Left lung (tissue), 10 donors: ENCODE results near the gene ALOX12B. TPM values are rescaled to one million over a fixed set of nuclear protein-coding genes. Genes with fewer than 3 reads are reported as not detected.
"Not testable (repeated sequence)": the region's sequence is repeated elsewhere in the genome, so short reads cannot be mapped to it uniquely, and the experiment has no call there.

Experiments
- ATAC-seq: fragments of 200-7000 bp; cut with Tn5 transposase; one replicate; pipeline ENCODE4 v1.9.1; 2020; ENCODE audit warnings: moderate library complexity
- DNase-seq, 4 donors: peaks; one replicate each; pipeline ENCODE4 v3.0.0-alpha.2; 2013 to 2020
- H3K27ac ChIP-seq, 2 donors: fragments of 200-600 bp; sonication (generic) in 1 of 2; one replicate each; pipeline versions ENCODE4 v1.5.0 to v1.8.0; 2020 to 2021
- H3K27me3 ChIP-seq, 2 donors: fragments of 200-600 bp; sonication (generic) in 1 of 2; one replicate each; pipeline versions ENCODE4 v1.5.0 to v1.8.0; 2020 to 2021
- H3K36me3 ChIP-seq, 2 donors: fragments of 200-600 bp; sonication (generic) in 1 of 2; one replicate each; pipeline versions ENCODE4 v1.5.0 to v1.8.0; 2020 to 2021
- H3K4me1 ChIP-seq, 2 donors: fragments of 200-600 bp; one replicate each; pipeline ENCODE4 v1.8.0; 2021
- H3K4me3 ChIP-seq, 2 donors: fragments of 200-600 bp; sonication (generic) in 1 of 2; one replicate each; pipeline versions ENCODE4 v1.5.0 to v1.8.0; 2020 to 2021; ENCODE audit warnings: mild to moderate bottlenecking in 1 of 2
- H3K9me3 ChIP-seq, 2 donors: fragments of 200-600 bp; sonication (generic) in 1 of 2; one replicate each; pipeline versions ENCODE4 v1.5.0 to v1.8.0; 2020 to 2021
- CTCF ChIP-seq, 2 donors: fragments of 200-600 bp; sonication (generic) in 1 of 2; IDR thresholded peaks; one replicate each; pipeline versions ENCODE4 v1.5.0 to v1.8.0; 2021; ENCODE audit warnings: antibody characterized with exemption in 2 of 2
- intact Hi-C, 2 donors: fragments of 100-400 bp; cut with DNase I; formaldehyde crosslinking; loops; one replicate each; pipeline versions ENCODE4 v1.11.2 to v1.14.2; 2022
- microRNA-seq, 2 donors: library from miRNA; unstranded; fragments of <30 nt; microRNA quantifications; one replicate each; pipeline ENCODE4, GENCODE V29; 2019
- polyA plus RNA-seq, 6 donors: library from polyadenylated mRNA; unstranded; fragments of 120-200 nt; gene quantifications; one replicate each; pipeline ENCODE4 v1.2.1, GENCODE V29; 2013; ENCODE audit not compliant: insufficient read length in 6 of 6
- total RNA-seq, 2 donors: library from RNA; stranded (reverse); fragmentation: NEBNext Ultra II Directional; extraction: Animal tissue kit (Norgen Biotek cat#: 25700); gene quantifications; one replicate each; pipeline ENCODE4 v1.2.1, GENCODE V29; 2021
- donor health status: DM: no; HTN: yes; CAD: no.
- donor health status: DM: no; HTN: no; CAD: no.

The ALOX12B gene
- total and polyA plus RNA-seq, 8 donors: 0.20 to 0.32 (median 0.31) TPM; not detected in 3

DNA sequence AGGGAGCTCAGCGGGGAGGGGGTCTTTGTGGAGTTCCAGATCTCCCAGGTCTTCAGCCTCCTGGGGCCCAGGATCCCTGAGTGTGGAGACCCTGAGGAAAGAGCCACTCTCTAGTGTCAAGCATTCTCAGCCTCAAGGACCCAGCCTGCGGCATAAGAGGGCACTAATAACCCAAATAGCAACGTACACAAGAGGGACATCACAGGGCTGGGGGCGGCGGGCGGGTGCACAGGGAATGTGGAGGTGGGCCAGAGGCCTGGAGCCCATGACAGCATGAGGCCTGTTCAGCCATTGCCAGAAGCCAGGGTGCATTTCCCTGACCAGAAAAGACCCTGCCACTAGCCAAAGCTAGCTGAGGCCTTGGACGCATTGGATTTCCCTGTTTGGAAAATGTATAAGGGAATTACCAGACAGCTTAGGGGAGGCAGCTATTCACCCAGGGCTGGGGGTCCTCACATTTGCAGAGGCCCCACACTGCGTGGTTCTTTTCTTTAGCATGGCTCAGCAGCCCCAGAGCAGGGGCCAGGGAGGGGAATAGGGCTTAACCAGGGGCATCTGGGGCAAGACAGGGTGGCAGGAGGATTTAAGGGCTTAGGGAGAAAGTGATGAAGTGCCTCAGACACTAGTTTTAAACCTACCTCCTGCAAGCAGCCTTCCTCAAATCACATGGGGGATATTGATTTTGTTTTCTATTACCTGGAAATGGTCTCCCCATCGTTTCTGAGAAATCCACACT lies 62.2 kb downstream of the ALOX12B start:
- no peak overlapping the region for H3K27ac ChIP-seq
- peaks cover 0 to 31% of the 10 kb centered on the region in 2 donors for H3K4me1 ChIP-seq
- TF ChIP-seq CTCF (IDR thresholded peaks at IDR 0.05): no peak
- no peaks in the 10 kb centered on the region for H3K36me3 ChIP-seq
- H3K9me3 ChIP-seq: no peaks in the 10 kb centered on the region
- intact Hi-C loops: no loop called here
- ATAC-seq (peak; percentile 37), DNase-seq (no peak)
- peaks cover 0 to 27% of the 10 kb centered on the region in 2 donors for H3K27me3 ChIP-seq
- no peak overlapping the region for H3K4me3 ChIP-seq

DNA sequence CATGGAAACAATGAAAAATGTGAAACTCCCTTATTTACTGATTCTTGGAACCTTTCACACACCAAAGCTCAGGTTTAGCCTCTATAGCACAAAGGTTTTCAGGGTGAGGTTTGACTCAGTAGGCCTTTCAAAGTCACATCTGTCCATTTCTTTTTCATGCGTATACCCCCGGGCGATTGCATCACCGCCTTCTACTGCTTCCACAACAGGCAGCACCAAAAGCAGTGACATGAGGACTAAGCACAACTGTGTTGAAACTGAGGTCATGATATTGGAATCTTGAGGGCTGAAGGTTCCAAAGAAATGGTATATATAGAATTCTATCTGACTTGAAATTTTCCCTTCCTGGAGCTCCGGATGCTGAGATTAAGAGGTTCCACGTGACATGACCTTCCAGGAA lies 63.4 kb downstream of the ALOX12B start:
- H3K36me3 ChIP-seq, H3K9me3 ChIP-seq, DNase-seq, H3K4me3 ChIP-seq, ATAC-seq, intact Hi-C loops: not testable (repeated sequence)
- Histone ChIP-seq H3K27ac (peak overlapping the region in 1 of 2 donors; percentile 60), H3K4me1 (peaks cover 7 to 43% of the 10 kb centered on the region in 2 donors), H3K27me3 (peaks cover 0 to 22% of the 10 kb centered on the region in 2 donors)

Small RNAs within 50 kb of the gene (microRNA-seq; reads per million reads assigned to microRNA genes)
- gene MIR4314: 0 reads per million in 2 donors

Other genes with a start within 250 kb of the ALOX12B start
- gene TMEM88, start 232.7 kb downstream of the ALOX12B start, total RNA-seq: 1 to 10 TPM; 5.7 to 6.5 TPM
- gene TMEM88, start 232.7 kb downstream of the ALOX12B start, polyA plus RNA-seq: 10 to 100 TPM; 10.4 to 25.5 (median 18.3) TPM
- gene NAA38, start 230.2 kb downstream of the ALOX12B start, total RNA-seq: 10 to 100 TPM; 60.5 to 72.6 TPM
- gene NAA38, start 230.2 kb downstream of the ALOX12B start, polyA plus RNA-seq: 10 to 100 TPM; 56.3 to 95.7 (median 76.9) TPM
- 10 to 100 TPM in 1 of 2 donors, 1 to 10 TPM in 1; 9.8 to 12.3 TPM for gene CYB5D1, start 229.7 kb downstream of the ALOX12B start, total RNA-seq
- gene CYB5D1, start 229.7 kb downstream of the ALOX12B start, polyA plus RNA-seq: 10 to 100 TPM; 14.6 to 25.8 (median 20.9) TPM
- gene CHD3, start 198.9 kb downstream of the ALOX12B start, total RNA-seq: 100 to 1,000 TPM in 1 of 2 donors, 10 to 100 TPM in 1; 95.3 to 118 TPM
- 100 to 1,000 TPM; 194 to 222 (median 205) TPM for gene CHD3, start 198.9 kb downstream of the ALOX12B start, polyA plus RNA-seq
- gene RNF227, start 171.4 kb downstream of the ALOX12B start, total RNA-seq: 1 to 10 TPM; 4.5 to 5.1 TPM
- gene RNF227, start 171.4 kb downstream of the ALOX12B start, polyA plus RNA-seq: 1 to 10 TPM; 2.8 to 3.4 (median 3.2) TPM
- gene KCNAB3, start 157.9 kb downstream of the ALOX12B start, total RNA-seq: 1 to 10 TPM; 2.5 to 3.5 TPM
- 10 to 100 TPM in 5 of 6 donors, 1 to 10 TPM in 1; 9.4 to 12.7 (median 11.5) TPM for gene KCNAB3, start 157.9 kb downstream of the ALOX12B start, polyA plus RNA-seq
- 100 to 1,000 TPM; 141 to 181 TPM for gene TRAPPC1, start 155.8 kb downstream of the ALOX12B start, total RNA-seq
- gene TRAPPC1, start 155.8 kb downstream of the ALOX12B start, polyA plus RNA-seq: 100 to 1,000 TPM; 123 to 151 (median 139) TPM
- gene CNTROB, start 155.5 kb downstream of the ALOX12B start, total RNA-seq: 10 to 100 TPM; 38.2 to 50.1 TPM
- 10 to 100 TPM; 77.9 to 87.5 (median 83.6) TPM for gene CNTROB, start 155.5 kb downstream of the ALOX12B start, polyA plus RNA-seq
- 1 to 10 TPM; 1.1 to 3.4 TPM for gene GUCY2D, start 85.1 kb downstream of the ALOX12B start, total RNA-seq
- gene GUCY2D, start 85.1 kb downstream of the ALOX12B start, polyA plus RNA-seq: under 1 TPM in 2 of 6 donors, not detected in 4; 0.13 to 0.34 TPM
- 100 to 1,000 TPM in 1 of 2 donors, 10 to 100 TPM in 1; 52.5 to 112 TPM for gene ALOX15B, start 48.7 kb downstream of the ALOX12B start, total RNA-seq
- gene ALOX15B, start 48.7 kb downstream of the ALOX12B start, polyA plus RNA-seq: under 1 TPM; 0.38 to 0.60 (median 0.45) TPM
- under 1 TPM; 0.23 to 0.55 TPM for gene ALOXE3, start 30.8 kb upstream of the ALOX12B start, total RNA-seq
- gene ALOXE3, start 30.8 kb upstream of the ALOX12B start, polyA plus RNA-seq: under 1 TPM in 2 of 6 donors, not detected in 4; 0.05 to 0.06 TPM
- gene HES7, start 36.4 kb upstream of the ALOX12B start, total RNA-seq: under 1 TPM in 1 of 2 donors, not detected in 1; 0.52 TPM
- under 1 TPM in 2 of 6 donors, not detected in 4; 0.10 to 0.20 TPM for gene HES7, start 36.4 kb upstream of the ALOX12B start, polyA plus RNA-seq
- 100 to 1,000 TPM; 101 to 111 TPM for gene PER1, start 64.7 kb upstream of the ALOX12B start, total RNA-seq
- gene PER1, start 64.7 kb upstream of the ALOX12B start, polyA plus RNA-seq: 10 to 100 TPM; 28.0 to 84.0 (median 41.4) TPM
- 10 to 100 TPM; 48.3 to 48.9 TPM for gene VAMP2, start 75.2 kb upstream of the ALOX12B start, total RNA-seq
- 100 to 1,000 TPM in 4 of 6 donors, 10 to 100 TPM in 2; 86.2 to 108 (median 103) TPM for gene VAMP2, start 75.2 kb upstream of the ALOX12B start, polyA plus RNA-seq
- 10 to 100 TPM; 15.0 to 15.9 TPM for gene TMEM107, start 88.7 kb upstream of the ALOX12B start, total RNA-seq
- gene TMEM107, start 88.7 kb upstream of the ALOX12B start, polyA plus RNA-seq: 10 to 100 TPM; 17.3 to 21.0 (median 19.7) TPM
- 10 to 100 TPM in 1 of 2 donors, 1 to 10 TPM in 1; 8.8 to 10.6 TPM for gene BORCS6, start 102.5 kb upstream of the ALOX12B start, total RNA-seq
- gene BORCS6, start 102.5 kb upstream of the ALOX12B start, polyA plus RNA-seq: 1 to 10 TPM; 2.4 to 4.1 (median 3.2) TPM
- 10 to 100 TPM in 1 of 2 donors, 1 to 10 TPM in 1; 2.7 to 10.2 TPM for gene AURKB, start 122.9 kb upstream of the ALOX12B start, total RNA-seq
- gene AURKB, start 122.9 kb upstream of the ALOX12B start, polyA plus RNA-seq: 10 to 100 TPM; 21.3 to 58.0 (median 36.6) TPM
- gene CTC1, start 160.3 kb upstream of the ALOX12B start, total RNA-seq: 10 to 100 TPM; 49.1 to 53.1 TPM
- 10 to 100 TPM; 23.4 to 38.6 (median 32.2) TPM for gene CTC1, start 160.3 kb upstream of the ALOX12B start, polyA plus RNA-seq
- gene PFAS, start 161.6 kb upstream of the ALOX12B start, total RNA-seq: 10 to 100 TPM; 25.9 to 51.0 TPM
- gene PFAS, start 161.6 kb upstream of the ALOX12B start, polyA plus RNA-seq: 10 to 100 TPM; 36.7 to 48.8 (median 41.7) TPM
- 10 to 100 TPM; 22.9 to 33.2 TPM for gene RANGRF, start 201.0 kb upstream of the ALOX12B start, total RNA-seq
- gene RANGRF, start 201.0 kb upstream of the ALOX12B start, polyA plus RNA-seq: 10 to 100 TPM; 23.7 to 30.0 (median 24.8) TPM
- 10 to 100 TPM in 1 of 2 donors, 1 to 10 TPM in 1; 8.5 to 11.1 TPM for gene SLC25A35, start 207.7 kb upstream of the ALOX12B start, total RNA-seq
- 1 to 10 TPM; 2.6 to 4.8 (median 3.4) TPM for gene SLC25A35, start 207.7 kb upstream of the ALOX12B start, polyA plus RNA-seq
- 10 to 100 TPM; 18.4 to 25.4 TPM for gene ARHGEF15, start 222.5 kb upstream of the ALOX12B start, total RNA-seq
- 10 to 100 TPM; 32.1 to 50.6 (median 39.1) TPM for gene ARHGEF15, start 222.5 kb upstream of the ALOX12B start, polyA plus RNA-seq